ENCODE measurements around the gene SLC18B1. TPM values are rescaled to one million over a fixed set of nuclear protein-coding genes. Genes with fewer than 3 reads are reported as not detected.

The SLC18B1 gene
- total RNA-seq, 1 donor from 2014 or later, result 3.6 TPM

DNA sequence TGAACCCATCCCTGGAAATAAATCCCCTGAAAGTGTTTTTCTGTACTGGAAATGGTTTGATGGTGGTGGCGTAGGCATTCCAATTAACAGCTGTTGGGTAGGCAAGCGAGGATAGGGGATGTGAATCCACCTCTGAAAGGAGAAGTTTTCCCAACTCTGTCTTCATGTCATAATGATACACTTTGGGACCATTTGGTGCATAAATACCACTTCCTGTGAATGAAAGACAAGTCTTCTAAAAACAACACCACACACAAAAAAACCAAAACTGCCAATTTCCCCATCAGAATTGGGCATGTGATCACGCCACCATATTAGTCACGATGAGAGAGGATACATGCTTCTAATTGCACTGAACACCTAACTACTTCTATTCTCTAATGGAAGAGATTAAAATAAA, 47.1 kb downstream of the SLC18B1 start:
- no peak for DNase-seq (ENCODE audit: low spot score)
- H3K36me3 Mint-ChIP-seq (ENCODE audit: low read depth), result peaks cover 40% of the 10 kb centered on the region
- H3K4me3 Mint-ChIP-seq (ENCODE audit: low read depth), result no peak overlapping the region
- no peaks in the 10 kb centered on the region for H3K9me3 Mint-ChIP-seq
- no peaks in the 10 kb centered on the region for H3K27me3 Mint-ChIP-seq (ENCODE audit: low read depth)
- H3K27ac Mint-ChIP-seq, result no peak overlapping the region
- peaks cover 24% of the 10 kb centered on the region for H3K4me1 Mint-ChIP-seq (ENCODE audit: low read depth)
- intact Hi-C loops (cut with micrococcal nuclease), result no loop called here

DNA sequence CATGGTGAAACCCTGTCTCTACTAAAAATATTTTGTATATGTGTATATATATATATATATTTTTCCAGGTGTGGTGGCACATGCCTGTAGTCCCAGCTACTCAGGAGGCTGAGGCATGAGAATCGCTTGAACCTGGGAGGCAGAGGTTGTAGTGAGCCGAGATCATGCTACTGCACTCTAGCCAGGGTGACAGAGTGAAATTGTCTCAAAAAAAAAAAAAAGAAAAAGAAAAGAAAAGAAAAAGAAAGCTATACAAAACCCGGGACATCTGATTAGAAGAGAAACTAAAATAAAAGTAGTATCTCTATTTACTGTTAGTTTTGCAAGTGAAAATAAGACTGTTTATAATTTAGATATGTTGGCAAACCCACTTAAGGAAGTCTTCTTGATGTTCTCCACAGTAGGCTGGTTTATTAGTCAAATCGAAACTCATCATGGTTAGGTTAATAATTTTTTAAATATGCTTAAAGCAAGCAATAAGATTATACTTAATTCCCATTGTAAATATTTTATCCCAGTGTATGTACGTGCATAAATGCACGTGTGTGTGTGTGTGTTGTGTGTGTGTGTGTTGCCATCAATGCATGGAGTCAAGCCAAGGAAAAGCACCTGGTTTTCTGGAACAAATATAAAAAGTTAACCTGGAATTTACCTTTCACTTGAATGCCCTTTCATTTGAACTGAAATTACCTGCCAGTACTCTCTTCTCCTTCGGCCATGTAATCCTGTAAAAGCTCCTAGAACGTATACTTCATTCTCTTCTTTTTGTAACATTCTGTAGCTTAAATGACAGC, 47.8 kb downstream of the SLC18B1 start:
- intact Hi-C loops (cut with micrococcal nuclease), result no loop called here
- Mint-ChIP-seq H3K27me3 (ENCODE audit: low read depth) (no peaks in the 10 kb centered on the region), H3K4me3 (ENCODE audit: low read depth) (no peak overlapping the region), H3K27ac (no peak overlapping the region), H3K9me3 (no peaks in the 10 kb centered on the region), H3K36me3 (ENCODE audit: low read depth) (peaks cover 42% of the 10 kb centered on the region), H3K4me1 (ENCODE audit: low read depth) (peaks cover 24% of the 10 kb centered on the region)
- DNase-seq (ENCODE audit: low spot score), result no peak

DNA sequence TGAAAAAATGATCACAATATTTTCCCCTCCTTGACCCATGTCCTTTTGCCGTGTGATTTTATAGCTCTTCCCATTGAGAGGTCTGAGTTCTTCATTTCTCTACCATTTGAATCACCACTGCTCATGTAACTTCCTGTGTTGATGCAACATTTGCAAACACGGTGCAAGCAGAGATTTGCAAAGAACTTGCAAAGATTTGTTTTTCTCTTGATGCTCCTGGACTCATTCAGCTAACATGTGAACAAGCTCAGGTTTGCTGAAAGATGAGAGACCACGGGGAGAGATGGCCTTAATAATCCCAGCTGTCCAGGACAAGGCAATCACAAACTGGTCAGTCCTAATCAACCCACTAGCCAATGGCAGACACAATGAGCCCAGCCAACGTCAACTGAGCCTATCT, 49.3 kb downstream of the SLC18B1 start:
- intact Hi-C loops (cut with micrococcal nuclease), result no loop called here
- H3K4me3 Mint-ChIP-seq (ENCODE audit: low read depth), result no peak overlapping the region
- H3K9me3 Mint-ChIP-seq, result no peaks in the 10 kb centered on the region
- H3K27ac Mint-ChIP-seq, result peak overlapping the region; percentile 30
- no peak for DNase-seq (ENCODE audit: low spot score)
- H3K36me3 Mint-ChIP-seq (ENCODE audit: low read depth), result peaks cover 53% of the 10 kb centered on the region
- no peaks in the 10 kb centered on the region for H3K27me3 Mint-ChIP-seq (ENCODE audit: low read depth)
- peaks cover 28% of the 10 kb centered on the region for H3K4me1 Mint-ChIP-seq (ENCODE audit: low read depth)

DNA sequence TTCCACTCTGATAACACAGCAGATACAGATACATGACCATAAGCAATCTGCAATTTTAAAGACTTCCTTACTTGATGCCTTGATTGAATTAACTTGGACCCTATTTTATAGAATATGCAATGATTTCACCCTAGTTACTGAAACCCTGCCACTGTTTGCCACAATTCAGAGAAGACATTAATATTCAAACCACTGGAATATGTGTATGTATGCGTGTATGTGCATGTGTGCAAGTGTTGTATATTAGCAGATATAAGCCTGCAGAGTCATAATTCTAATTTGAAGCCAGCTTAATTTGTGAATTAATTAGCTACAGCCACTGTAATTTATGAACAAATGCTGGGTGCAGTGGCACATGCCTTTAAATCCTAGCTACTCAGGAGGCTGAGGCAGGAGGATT, 50.0 kb downstream of the SLC18B1 start:
- no peaks in the 10 kb centered on the region for H3K9me3 Mint-ChIP-seq
- no peak for DNase-seq (ENCODE audit: low spot score)
- H3K4me3 Mint-ChIP-seq (ENCODE audit: low read depth), result no peak overlapping the region
- peaks cover 58% of the 10 kb centered on the region for H3K36me3 Mint-ChIP-seq (ENCODE audit: low read depth)
- intact Hi-C loops (cut with micrococcal nuclease), result no loop called here
- no peak overlapping the region for H3K27ac Mint-ChIP-seq
- peaks cover 28% of the 10 kb centered on the region for H3K4me1 Mint-ChIP-seq (ENCODE audit: low read depth)
- H3K27me3 Mint-ChIP-seq (ENCODE audit: low read depth), result no peaks in the 10 kb centered on the region

DNA sequence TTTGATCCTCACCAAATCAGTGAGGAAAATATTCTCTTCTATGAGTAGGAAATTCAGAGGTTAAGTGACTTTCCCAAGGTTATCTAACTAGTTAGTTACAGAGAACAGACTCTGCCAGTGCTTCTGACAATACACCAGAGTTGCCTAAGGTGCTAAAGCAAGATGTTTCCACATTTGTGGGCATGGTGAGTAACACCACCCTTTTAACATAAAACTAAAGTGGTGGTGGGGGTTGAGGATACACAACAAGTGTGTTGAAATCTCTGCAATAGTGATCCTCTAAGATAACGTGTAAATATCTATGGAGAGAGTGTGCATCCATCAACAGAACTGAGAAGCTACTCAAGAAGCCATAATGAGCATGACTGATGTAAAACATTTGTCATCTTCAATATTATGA, 52.4 kb downstream of the SLC18B1 start:
- intact Hi-C loops (cut with micrococcal nuclease), result no loop called here
- peaks cover 4% of the 10 kb centered on the region for H3K9me3 Mint-ChIP-seq
- H3K27me3 Mint-ChIP-seq (ENCODE audit: low read depth), result no peaks in the 10 kb centered on the region
- H3K27ac Mint-ChIP-seq, result no peak overlapping the region
- H3K4me3 Mint-ChIP-seq (ENCODE audit: low read depth), result no peak overlapping the region
- H3K36me3 Mint-ChIP-seq (ENCODE audit: low read depth), result peaks cover 58% of the 10 kb centered on the region
- DNase-seq (ENCODE audit: low spot score), result no peak
- H3K4me1 Mint-ChIP-seq (ENCODE audit: low read depth), result peaks cover 22% of the 10 kb centered on the region

DNA sequence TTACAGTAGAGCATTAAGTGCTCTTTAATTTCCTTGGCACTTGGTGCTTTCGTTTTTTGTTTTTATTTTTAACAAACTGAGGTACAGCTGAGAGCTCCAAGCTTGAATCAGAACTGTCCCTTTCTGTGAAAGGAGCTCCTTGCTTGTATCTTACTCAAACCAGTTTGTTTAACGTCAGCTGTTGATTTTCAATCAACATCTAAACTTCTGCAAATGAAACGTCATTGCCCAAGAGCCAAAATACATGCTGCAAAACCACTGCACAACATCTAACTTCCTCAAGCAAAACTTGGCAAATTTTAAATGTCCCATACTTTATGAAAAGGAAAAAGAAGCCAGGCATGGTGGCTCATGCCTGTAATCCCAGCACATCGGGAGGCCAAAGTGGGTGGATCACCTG, 55.9 kb downstream of the SLC18B1 start:
- Mint-ChIP-seq H3K4me3 (ENCODE audit: low read depth) (no peak overlapping the region), H3K4me1 (ENCODE audit: low read depth) (peaks cover 4% of the 10 kb centered on the region), H3K9me3 (peaks cover 13% of the 10 kb centered on the region), H3K36me3 (ENCODE audit: low read depth) (peaks cover 35% of the 10 kb centered on the region), H3K27me3 (ENCODE audit: low read depth) (no peaks in the 10 kb centered on the region), H3K27ac (no peak overlapping the region)
- intact Hi-C loops (cut with micrococcal nuclease), result no loop called here
- DNase-seq (ENCODE audit: low spot score), result no peak

DNA sequence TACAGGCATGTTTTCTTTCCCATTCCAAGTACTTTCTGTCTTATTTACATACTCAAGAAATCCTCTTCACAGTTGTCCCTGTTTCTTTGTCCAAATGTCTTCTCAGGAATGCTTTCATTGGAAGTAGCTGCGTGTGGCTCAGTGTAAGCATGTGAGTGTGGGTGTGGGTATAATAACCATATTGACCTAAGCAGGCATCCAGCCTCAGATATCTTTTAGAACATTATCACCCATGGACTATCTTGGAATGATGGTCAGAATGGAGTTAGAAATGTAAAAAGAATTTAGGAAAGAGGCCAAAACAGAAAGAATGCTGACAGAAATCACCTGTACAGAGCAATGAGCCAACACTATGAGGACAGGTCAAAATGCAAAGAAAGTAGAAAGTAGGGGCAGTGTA, 57.2 kb downstream of the SLC18B1 start:
- no peak for DNase-seq (ENCODE audit: low spot score)
- Mint-ChIP-seq H3K27me3 (ENCODE audit: low read depth) (no peaks in the 10 kb centered on the region), H3K4me1 (ENCODE audit: low read depth) (peaks cover 13% of the 10 kb centered on the region), H3K9me3 (peaks cover 13% of the 10 kb centered on the region), H3K36me3 (ENCODE audit: low read depth) (peaks cover 29% of the 10 kb centered on the region), H3K27ac (no peak overlapping the region), H3K4me3 (ENCODE audit: low read depth) (no peak overlapping the region)
- intact Hi-C loops (cut with micrococcal nuclease), result no loop called here

DNA sequence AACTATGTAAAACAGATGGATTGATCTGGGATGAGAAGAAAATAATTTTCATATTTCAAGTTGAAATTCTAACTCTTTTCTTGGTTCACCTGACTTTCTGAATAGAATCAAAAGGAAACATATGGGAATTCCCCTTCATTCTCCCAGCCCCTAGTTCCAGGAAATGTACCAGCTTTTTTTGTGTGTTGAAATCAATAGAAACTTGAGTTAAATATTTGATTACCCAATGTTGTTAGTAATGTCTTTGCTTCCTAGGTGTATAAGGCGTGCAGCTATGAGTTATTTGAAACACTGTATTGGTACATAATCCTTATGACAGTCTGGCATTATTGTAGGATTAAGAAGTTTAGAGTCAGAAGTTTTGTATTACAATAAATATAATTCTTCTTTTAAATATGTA, 62.2 kb downstream of the SLC18B1 start:
- H3K27me3 Mint-ChIP-seq (ENCODE audit: low read depth), result no peaks in the 10 kb centered on the region
- no peak overlapping the region for H3K4me3 Mint-ChIP-seq (ENCODE audit: low read depth)
- H3K4me1 Mint-ChIP-seq (ENCODE audit: low read depth), result peaks cover 24% of the 10 kb centered on the region
- intact Hi-C loops (cut with micrococcal nuclease), result no loop called here
- H3K9me3 Mint-ChIP-seq, result peaks cover 10% of the 10 kb centered on the region
- DNase-seq (ENCODE audit: low spot score), result no peak
- H3K27ac Mint-ChIP-seq, result no peak overlapping the region
- H3K36me3 Mint-ChIP-seq (ENCODE audit: low read depth), result peaks cover 6% of the 10 kb centered on the region

DNA sequence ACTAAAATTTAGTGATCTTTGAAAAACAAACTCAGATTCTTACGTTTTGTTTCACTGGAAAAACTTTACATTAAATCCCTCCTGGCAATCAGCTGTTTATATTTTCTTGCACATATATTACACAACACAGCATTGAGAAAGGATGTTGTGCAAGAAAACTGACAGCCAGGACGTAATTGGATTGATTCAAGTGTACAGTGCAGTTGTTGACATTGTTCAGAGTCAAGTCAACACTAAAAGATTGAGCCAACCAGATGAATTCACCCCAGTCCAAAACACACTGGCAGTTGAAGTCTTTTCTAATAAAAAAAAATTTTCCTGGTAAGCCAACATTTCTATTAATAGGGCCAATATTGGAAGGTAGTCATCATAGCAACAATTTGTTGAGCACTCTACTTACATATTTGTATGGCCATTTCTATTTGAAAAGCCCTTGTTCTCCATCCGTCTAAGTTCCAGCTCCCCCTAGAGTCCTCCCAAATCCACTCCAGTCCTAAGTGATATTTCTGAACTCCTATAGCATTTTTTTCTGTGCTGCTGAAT, 63.7 kb downstream of the SLC18B1 start:
- H3K4me1 Mint-ChIP-seq (ENCODE audit: low read depth), result peaks cover 24% of the 10 kb centered on the region
- no peak overlapping the region for H3K27ac Mint-ChIP-seq
- H3K4me3 Mint-ChIP-seq (ENCODE audit: low read depth), result no peak overlapping the region
- no peaks in the 10 kb centered on the region for H3K27me3 Mint-ChIP-seq (ENCODE audit: low read depth)
- peaks cover 2% of the 10 kb centered on the region for H3K36me3 Mint-ChIP-seq (ENCODE audit: low read depth)
- H3K9me3 Mint-ChIP-seq, result peaks cover 9% of the 10 kb centered on the region
- intact Hi-C loops (cut with micrococcal nuclease), result no loop called here
- no peak for DNase-seq (ENCODE audit: low spot score)

DNA sequence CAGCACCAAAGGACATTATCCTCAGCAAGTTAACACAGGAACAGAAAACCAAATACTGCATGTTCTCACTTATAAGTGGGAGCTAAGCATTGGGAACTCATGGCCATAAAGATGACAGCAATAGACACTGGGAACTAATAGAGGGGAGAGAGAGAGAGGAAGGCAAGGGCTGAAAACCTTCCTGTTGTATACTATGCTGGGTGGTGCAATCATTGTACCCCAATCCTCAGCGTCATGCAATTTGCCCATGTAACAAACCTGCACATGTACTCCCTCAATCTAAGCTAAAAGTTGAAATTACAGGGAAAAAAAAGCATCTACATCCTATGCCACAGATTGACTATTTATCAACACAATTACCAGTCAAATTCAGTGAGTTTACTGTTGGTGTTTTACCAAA, 64.6 kb downstream of the SLC18B1 start:
- Mint-ChIP-seq H3K4me3 (ENCODE audit: low read depth) (no peak overlapping the region), H3K27me3 (ENCODE audit: low read depth) (no peaks in the 10 kb centered on the region), H3K4me1 (ENCODE audit: low read depth) (peaks cover 24% of the 10 kb centered on the region), H3K36me3 (ENCODE audit: low read depth) (peaks cover 2% of the 10 kb centered on the region), H3K27ac (no peak overlapping the region), H3K9me3 (peaks cover 5% of the 10 kb centered on the region)
- no peak for DNase-seq (ENCODE audit: low spot score)
- intact Hi-C loops (cut with micrococcal nuclease), result no loop called here

DNA sequence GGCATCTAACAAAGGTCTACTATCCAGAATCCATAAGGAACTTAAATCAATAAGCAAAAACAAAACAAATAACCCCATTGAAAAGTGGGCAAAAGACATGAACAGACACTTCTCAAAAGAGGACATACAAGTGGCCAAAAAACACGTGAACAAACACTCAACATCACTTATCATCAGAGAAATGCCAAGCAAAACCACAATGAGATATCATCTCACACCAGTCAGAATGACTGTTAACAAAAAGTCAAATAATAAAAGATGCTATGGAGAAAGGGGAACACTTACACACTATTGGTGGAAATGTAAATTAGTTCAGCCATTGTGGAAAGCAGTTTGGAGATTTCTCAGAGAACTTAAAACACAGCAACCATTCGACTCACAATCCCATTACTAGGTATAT, 65.2 kb downstream of the SLC18B1 start:
- peaks cover 3% of the 10 kb centered on the region for H3K9me3 Mint-ChIP-seq
- DNase-seq (ENCODE audit: low spot score), result no peak
- H3K27ac Mint-ChIP-seq, result no peak overlapping the region
- intact Hi-C loops (cut with micrococcal nuclease), result no loop called here
- no peak overlapping the region for H3K4me3 Mint-ChIP-seq (ENCODE audit: low read depth)
- no peaks in the 10 kb centered on the region for H3K27me3 Mint-ChIP-seq (ENCODE audit: low read depth)
- peaks cover 2% of the 10 kb centered on the region for H3K36me3 Mint-ChIP-seq (ENCODE audit: low read depth)
- H3K4me1 Mint-ChIP-seq (ENCODE audit: low read depth), result peaks cover 24% of the 10 kb centered on the region

DNA sequence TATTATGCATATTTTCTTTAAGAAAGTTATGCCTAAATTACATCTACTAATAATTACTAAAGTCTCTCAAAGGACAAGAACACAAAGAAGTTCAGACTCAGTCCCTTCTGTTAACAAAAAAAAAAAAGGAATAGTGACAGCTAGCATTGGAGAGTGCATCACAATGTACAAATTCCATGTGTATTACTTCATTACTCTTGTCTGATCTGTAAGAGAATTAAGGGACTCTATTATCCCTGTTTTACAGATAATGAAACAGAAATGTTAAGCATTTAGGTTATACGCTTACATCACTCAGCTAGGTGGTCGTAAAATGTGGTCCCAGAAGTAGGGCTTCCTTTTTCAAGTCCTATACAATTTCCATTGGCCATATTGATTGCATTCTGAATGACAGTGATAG, 67.4 kb downstream of the SLC18B1 start:
- Mint-ChIP-seq H3K36me3 (ENCODE audit: low read depth) (no peaks in the 10 kb centered on the region), H3K27ac (no peak overlapping the region), H3K9me3 (no peaks in the 10 kb centered on the region), H3K4me1 (ENCODE audit: low read depth) (peaks cover 22% of the 10 kb centered on the region), H3K27me3 (ENCODE audit: low read depth) (no peaks in the 10 kb centered on the region), H3K4me3 (ENCODE audit: low read depth) (no peak overlapping the region)
- DNase-seq (ENCODE audit: low spot score), result no peak
- intact Hi-C loops (cut with micrococcal nuclease), result no loop called here

DNA sequence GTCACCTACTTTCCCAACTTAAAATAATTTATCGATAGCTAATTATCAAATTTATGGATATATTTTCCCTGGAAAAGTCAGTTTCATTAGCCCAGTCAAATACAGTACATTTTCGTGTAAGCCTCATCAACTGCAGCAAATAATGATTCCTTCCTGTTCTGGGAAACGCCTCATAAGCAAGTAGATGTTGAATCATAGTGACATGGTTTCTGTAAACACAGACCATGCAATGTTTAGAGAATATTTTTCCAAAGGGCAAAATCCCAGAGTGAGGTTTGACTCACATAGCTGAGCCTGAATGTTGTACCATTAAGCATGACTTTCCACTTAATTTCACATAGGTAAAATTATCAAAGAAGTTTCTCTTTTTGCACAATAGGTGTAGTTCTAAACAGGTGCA, 67.9 kb downstream of the SLC18B1 start:
- no peak for DNase-seq (ENCODE audit: low spot score)
- Mint-ChIP-seq H3K4me3 (ENCODE audit: low read depth) (no peak overlapping the region), H3K27me3 (ENCODE audit: low read depth) (no peaks in the 10 kb centered on the region), H3K9me3 (no peaks in the 10 kb centered on the region), H3K4me1 (ENCODE audit: low read depth) (peaks cover 24% of the 10 kb centered on the region), H3K36me3 (ENCODE audit: low read depth) (no peaks in the 10 kb centered on the region), H3K27ac (no peak overlapping the region)
- intact Hi-C loops (cut with micrococcal nuclease), result no loop called here
